HG03135 (cell line): ENCODE results near the gene CAPN14.
"Not testable (repeated sequence)": the region's sequence is repeated elsewhere in the genome, so short reads cannot be mapped to it uniquely, and the experiment has no call there.

Source experiments
- ATAC-seq: cut with Tn5 transposase; IDR thresholded peaks from one replicate; pipeline ENCODE4 v1.9.1; 2021; ENCODE audit warnings: mild to moderate bottlenecking, moderate library complexity; ENCODE audit not compliant: unreplicated experiment

Gene CAPN14

GRCh38 chr2:31197669-31198068 is 19.6 kb downstream of the CAPN14 start:
- ATAC-seq = no peak

DNA sequence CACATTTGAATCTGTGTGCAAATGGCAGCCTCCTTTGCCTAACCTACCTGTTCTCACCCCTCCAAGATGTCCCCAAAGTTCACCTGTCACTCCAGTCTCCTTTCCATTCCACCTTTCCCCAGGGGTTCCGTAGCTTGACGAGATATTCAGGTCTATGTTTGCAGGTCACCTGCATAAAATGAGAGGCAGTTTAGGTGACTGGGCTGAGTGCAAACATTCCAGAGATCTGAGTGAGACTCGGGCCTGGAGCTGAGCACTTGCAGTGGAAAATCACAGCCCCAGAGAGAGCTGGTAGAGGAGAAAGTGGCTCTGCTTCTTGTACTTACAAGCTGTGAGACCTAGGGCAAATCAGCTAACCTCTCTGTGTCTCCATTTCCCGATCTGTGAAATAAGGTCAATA is 20.1 kb downstream of the CAPN14 start:
- ATAC-seq = no peak

DNA sequence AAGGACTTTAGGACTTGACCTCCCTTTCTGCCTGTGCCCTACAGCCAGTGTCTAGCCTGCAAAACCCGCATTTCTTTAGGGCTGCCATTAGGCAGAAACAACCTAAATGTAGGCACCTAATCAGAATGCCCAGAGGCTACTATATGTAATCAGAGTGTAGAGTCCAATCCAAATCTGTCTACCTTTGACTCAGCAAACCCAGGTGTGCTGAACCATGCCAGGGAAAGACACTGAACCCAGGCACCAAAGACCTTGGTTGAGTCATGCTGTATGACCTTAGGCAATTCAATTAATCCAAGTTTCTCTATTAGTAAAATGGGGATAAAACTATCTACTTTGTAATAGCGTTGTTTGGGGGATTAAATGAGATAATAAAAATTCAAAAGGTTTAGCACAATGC is 20.7 kb downstream of the CAPN14 start:
- no peak for ATAC-seq

- ATAC-seq = no peak
These were observed 23.5 kb downstream of the CAPN14 start for GRCh38 chr2:31193806-31194205.

DNA sequence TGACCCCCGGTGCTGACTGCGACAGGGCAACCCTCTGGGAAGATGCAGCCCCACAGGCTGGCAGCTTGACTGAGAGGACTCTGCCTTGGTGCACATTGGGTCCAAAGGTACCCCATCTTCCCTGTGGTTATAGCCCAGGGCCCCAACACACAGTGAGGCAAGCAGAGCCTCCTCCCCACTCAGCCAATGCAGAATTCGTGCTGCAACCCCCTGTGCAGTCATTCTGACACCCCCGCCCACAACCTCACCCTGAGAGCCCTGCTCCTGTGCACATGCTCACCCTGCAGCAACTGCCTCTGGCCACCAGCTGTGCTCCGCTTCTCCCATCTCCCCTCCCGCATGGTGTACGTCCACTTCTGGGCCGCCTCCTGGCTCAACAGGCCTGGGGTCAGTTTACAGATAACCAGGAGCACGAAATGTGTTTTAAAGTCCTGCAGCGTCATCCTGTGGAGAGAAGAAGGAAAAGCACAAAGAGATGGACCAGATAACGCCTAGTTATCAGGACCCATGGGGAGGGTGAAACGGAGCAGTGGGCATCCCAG is 24.4 kb downstream of the CAPN14 start:
- no peak for ATAC-seq

DNA sequence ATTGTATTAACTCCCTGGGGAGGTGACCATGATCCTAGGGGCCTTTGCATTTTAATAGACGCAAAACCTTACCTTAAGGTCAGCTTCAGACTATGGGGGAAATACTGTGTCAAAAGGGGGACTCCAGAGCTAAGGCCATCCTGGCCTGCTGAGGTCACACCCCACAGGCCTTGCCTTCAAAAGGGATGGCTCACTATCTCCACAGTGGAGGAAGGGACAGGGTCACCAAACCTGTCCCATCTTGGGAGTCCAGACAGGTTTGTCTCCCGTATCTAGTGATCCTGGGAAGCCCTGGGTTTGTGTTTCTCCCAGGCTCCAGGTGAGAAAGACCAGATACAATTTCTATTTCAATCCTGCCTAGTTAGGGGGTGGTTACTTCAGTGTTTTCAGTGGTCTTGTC is 24.9 kb downstream of the CAPN14 start:
- ATAC-seq = no peak

DNA sequence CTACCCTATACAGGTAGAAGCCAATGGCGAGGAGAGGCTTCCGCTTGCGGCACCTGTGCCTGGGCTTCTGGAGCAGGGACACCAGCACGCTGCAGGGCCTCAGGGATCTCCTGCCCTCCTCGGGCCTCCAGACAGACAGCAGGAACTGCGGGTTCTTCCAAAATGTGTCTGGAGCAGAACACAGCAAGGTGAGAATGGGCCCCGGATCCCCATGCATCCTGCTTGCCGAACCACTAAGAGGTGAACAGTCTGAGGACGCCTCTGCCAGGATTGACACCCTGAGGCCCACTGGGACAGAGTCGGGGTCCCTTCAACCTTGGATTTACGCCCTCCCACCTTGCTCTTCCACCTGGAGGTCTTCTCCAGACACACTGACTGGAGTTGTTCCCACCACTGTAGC is 25.4 kb downstream of the CAPN14 start:
- ATAC-seq = no peak

- no peak for ATAC-seq
These were observed 27.1 kb downstream of the CAPN14 start for GRCh38 chr2:31190188-31190587.

GRCh38 chr2:31189141-31189540 is 28.2 kb downstream of the CAPN14 start:
- no peak for ATAC-seq

- ATAC-seq = no peak
These were observed 29.2 kb downstream of the CAPN14 start for GRCh38 chr2:31188131-31188530.

DNA sequence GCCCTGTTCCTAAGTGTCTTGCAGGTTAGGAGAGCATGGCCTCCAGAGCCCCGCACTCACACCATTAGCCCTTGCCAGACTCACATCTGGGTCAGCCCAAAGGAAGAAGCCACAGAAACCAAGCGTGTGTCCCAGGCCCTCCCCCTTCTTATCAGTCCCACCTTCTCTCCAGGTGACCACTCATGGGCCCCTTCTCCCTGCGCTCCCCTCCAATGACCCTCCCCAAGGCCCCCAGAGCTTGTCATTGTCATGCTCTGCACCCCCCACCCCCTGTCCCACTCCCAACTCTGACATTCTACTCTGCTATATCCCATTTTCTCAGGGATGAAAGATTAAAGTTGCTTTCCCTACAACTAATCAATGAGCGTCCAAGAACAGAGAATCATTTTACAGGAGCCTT is 30.1 kb downstream of the CAPN14 start:
- no peak for ATAC-seq

GRCh38 chr2:31183973-31184372 is 33.3 kb downstream of the CAPN14 start:
- not testable (repeated sequence) for ATAC-seq

DNA sequence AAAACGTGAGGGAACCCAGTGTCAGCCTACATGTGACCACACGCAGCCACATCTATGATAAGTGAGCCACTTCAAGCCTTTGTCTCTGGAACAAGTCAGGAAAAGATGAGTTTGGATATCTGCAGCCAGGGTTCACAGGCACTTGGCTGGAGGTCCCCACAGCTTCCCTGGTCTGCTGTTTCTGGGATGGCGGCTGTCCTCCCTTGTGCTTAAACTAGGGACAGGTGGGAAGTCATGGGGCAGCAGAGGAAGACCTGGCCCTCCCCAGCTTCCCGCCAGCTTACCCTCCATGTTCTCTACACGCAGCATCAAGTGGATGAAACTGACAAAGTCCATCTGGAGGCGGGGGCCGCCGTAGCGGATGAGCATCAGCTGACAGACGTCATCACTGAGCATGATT is 40.6 kb downstream of the CAPN14 start:
- ATAC-seq = no peak

GRCh38 chr2:31171142-31171541 is 46.2 kb downstream of the CAPN14 start:
- no peak for ATAC-seq

GRCh38 chr2:31170071-31170698 is 47.1 kb downstream of the CAPN14 start:
- peak; percentile 79 for ATAC-seq

GRCh38 chr2:31168291-31168690 is 49.0 kb downstream of the CAPN14 start:
- ATAC-seq = no peak

DNA sequence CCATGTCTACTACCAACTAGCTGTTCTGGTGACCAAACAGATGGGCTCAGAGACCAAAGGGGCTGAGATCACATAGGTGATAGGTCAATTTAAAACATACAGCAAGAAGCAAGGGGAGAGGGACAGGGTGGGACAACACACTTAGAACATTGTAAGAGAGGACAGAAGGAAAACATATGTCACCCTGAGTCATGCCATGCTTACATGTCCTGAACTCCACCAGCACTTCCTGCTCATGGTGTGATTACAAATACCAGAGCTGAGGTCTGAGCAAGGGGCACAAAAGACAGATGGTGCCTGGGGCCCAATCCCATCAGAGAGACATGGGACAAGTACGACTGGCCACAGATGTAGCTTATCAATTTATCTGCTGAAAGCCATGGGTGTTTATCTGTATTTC is 50.4 kb downstream of the CAPN14 start:
- no peak for ATAC-seq

- ATAC-seq = no peak
These were observed 54.2 kb downstream of the CAPN14 start for GRCh38 chr2:31163011-31163539.

DNA sequence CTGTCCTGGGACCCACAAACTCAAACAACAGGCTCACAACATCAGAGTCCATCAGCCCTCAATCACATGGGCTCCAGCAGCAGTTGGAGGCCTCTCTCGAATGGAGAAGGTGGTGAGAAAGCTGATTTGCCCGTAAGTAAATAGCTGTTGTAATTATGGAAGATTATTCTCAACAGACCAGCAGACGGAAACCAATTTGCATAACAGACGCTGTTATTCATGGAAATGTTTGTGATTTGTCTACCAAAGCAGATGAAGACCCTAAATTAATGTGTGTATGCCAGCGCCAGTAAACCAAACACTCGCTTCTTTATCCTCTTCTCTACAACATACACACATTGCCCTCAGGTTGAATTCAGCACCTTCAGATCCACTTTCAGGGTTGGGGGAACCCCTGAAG is 55.7 kb downstream of the CAPN14 start:
- ATAC-seq = no peak

DNA sequence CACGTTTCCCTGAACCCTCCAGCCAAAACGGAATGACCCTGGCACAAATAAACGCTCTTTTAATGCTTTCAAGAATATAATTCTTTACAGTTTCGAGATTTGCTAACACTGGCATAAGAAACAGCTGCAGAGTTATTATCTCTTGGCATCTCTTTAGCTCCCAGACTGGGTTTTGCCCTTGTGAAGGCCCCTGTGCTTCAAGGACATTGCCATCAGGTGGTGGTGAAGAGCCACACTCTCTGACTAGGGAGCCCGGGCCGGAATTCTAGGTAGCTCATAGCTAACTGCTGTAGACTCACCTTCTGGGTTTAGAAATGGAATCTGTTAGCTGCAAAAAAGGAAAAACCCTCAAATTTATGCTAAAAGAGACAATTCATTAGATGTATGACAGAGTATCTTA is 65.8 kb downstream of the CAPN14 start:
- ATAC-seq = no peak

- no peak for ATAC-seq
These were observed 67.1 kb downstream of the CAPN14 start for GRCh38 chr2:31150120-31150670.

- ATAC-seq = no peak
These were observed 68.8 kb downstream of the CAPN14 start for GRCh38 chr2:31148514-31148913.

DNA sequence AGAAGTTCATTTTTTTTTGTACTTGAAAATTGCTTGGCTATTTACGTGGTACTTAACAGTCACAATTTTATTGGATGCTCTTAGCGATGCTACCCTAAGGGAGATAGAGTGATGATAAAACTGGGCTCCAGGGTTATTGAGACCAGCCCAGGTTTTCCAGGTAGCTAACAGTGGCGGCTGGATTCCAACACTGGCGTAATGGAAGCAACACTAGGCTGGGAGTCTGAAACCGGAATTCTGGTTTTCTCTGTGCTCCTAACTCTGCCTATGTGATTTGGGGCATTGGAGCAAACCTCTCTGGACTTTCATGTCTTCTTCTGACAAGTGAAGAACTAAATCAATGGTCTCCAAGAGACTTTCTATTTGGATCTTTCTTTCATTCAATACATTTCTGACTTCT is 69.7 kb downstream of the CAPN14 start:
- ATAC-seq = no peak
